ENCODE results near the gene SCAI. TPM values are rescaled to one million over a fixed set of nuclear protein-coding genes. Genes with fewer than 3 reads are reported as not detected.

The SCAI gene
- total RNA-seq, 1 experiment from 2014 or later = 15.5 TPM

GRCh38 chr9:125099816-125100215 lies 43.5 kb downstream of the SCAI start:
- no peak overlapping the region for H2BK15ac ChIP-seq (ENCODE audit: low read depth, low read length)
- no peaks in the 10 kb centered on the region for H3K4me1 ChIP-seq (ENCODE audit: insufficient read depth, low read length)
- no peak overlapping the region for H2BK120ac ChIP-seq (ENCODE audit: low read depth, low read length, poor library complexity, severe bottlenecking)
- no peak overlapping the region for H2BK20ac ChIP-seq (ENCODE audit: low read depth, low read length, poor library complexity, severe bottlenecking)
- H3K23ac ChIP-seq (ENCODE audit: insufficient read length, low read depth, low read length) = no peak overlapping the region
- Mint-ChIP-seq H3K27me3 (ENCODE audit: low read depth) (no peaks in the 10 kb centered on the region), H3K4me3 (no peak overlapping the region), H3K9me3 (peaks cover 7% of the 10 kb centered on the region in 2 experiments; a peak in 4 of 5 replicates), H3K36me3 (ENCODE audit: insufficient read depth in 1 of 3, low read depth in 3 of 3) (peaks cover 3 to 18% (median 12%) of the 10 kb centered on the region in 3 experiments), H3K4me1 (peaks cover 3 to 5% of the 10 kb centered on the region in 2 experiments; a peak in 1 of 4 replicates), H3K27ac (no peak overlapping the region)
- H3T11ph ChIP-seq (ENCODE audit: low read length) = no peak overlapping the region
- H3K18ac ChIP-seq (ENCODE audit: insufficient read length, low read depth, low read length) = no peak overlapping the region
- no peaks in the 10 kb centered on the region for H3K23me2 ChIP-seq (ENCODE audit: insufficient read length, low read depth, low read length, poor library complexity, severe bottlenecking)
- no peaks in the 10 kb centered on the region for H3K79me2 ChIP-seq (ENCODE audit: insufficient read depth, low read length)
- H3K4ac ChIP-seq (ENCODE audit: low read depth, low read length) = no peak overlapping the region
- H3K27ac ChIP-seq (ENCODE audit: insufficient read length, low read depth, low read length) = no peak overlapping the region
- no peaks in the 10 kb centered on the region for H4K20me1 ChIP-seq (ENCODE audit: control insufficient read depth, insufficient read depth, insufficient read length)
- no peak for TF ChIP-seq CTCF (conservative IDR thresholded peaks at IDR 0.05)
- H4K91ac ChIP-seq (ENCODE audit: insufficient read length, low read depth, low read length) = no peak overlapping the region
- H2BK5ac ChIP-seq (ENCODE audit: insufficient read length, low read length) = no peak overlapping the region
- no CpG with 5 or more reads among the region's 3 CpGs for WGBS (ENCODE audit: extremely low coverage, insufficient read length, low lambda C conversion rate)
- H4K8ac ChIP-seq (replicated peaks; ENCODE audit: insufficient read length, low read depth, low read length) = no peak overlapping the region
- no peak overlapping the region for H2BK12ac ChIP-seq (ENCODE audit: insufficient read length, low read depth, low read length)
- H3K27me3 ChIP-seq (ENCODE audit: insufficient read depth, low read length) = no peaks in the 10 kb centered on the region
- no peak overlapping the region for H2AFZ ChIP-seq (ENCODE audit: low read length)
- H3K9ac ChIP-seq (ENCODE audit: extremely low read depth, insufficient read length, low read length) = no peak overlapping the region
- no peak overlapping the region for H3K56ac ChIP-seq (ENCODE audit: insufficient read length, low read depth, low read length)
- no peaks in the 10 kb centered on the region for H3K9me3 ChIP-seq (ENCODE audit: control insufficient read depth, low read depth, low read length)
- no peak overlapping the region for H4K5ac ChIP-seq (ENCODE audit: insufficient read length, low read depth, low read length)
- no peak overlapping the region for H3K4me2 ChIP-seq (ENCODE audit: insufficient read depth, insufficient read length, low read length)
- H2AK5ac ChIP-seq (ENCODE audit: insufficient read length, low read length) = no peak overlapping the region
- H3K14ac ChIP-seq (ENCODE audit: insufficient read depth, low read length) = no peak overlapping the region
- peaks cover 7% of the 10 kb centered on the region for H3K79me1 ChIP-seq (ENCODE audit: insufficient read depth, low read depth, low read length, poor library complexity, severe bottlenecking)
- no peak for DNase-seq

All from H9 (cell line).